RPMI8226 (cell line): ENCODE results near the gene RPAIN.

ENCODE experiments used
- DNase-seq: peaks from one replicate; pipeline ENCODE4 v3.0.0-alpha.2; 2015

Gene RPAIN

GRCh38 chr17:5419959-5420653 lies at the start of gene RPAIN:
TSS of gene RPAIN (plus strand) at chr17:5420182. CDS start at chr17:5420211, 29 bp downstream.
- DNase-seq, result peak; percentile 86

- DNase-seq, result no peak
These were observed 49.6 kb upstream of the RPAIN start for GRCh38 chr17:5370411-5370810.

- DNase-seq, result peak; percentile 30
These were observed 46.9 kb upstream of the RPAIN start for GRCh38 chr17:5373112-5373511.

GRCh38 chr17:5378566-5379207 lies 41.3 kb upstream of the RPAIN start:
- DNase-seq, result no peak

GRCh38 chr17:5379351-5380107 lies 40.5 kb upstream of the RPAIN start:
- no peak for DNase-seq

GRCh38 chr17:5380491-5381135 lies 39.4 kb upstream of the RPAIN start:
- no peak for DNase-seq

GRCh38 chr17:5381542-5381941 lies 38.4 kb upstream of the RPAIN start:
- no peak for DNase-seq

- DNase-seq, result no peak
These were observed 28.3 kb upstream of the RPAIN start for GRCh38 chr17:5391678-5392077.

- no peak for DNase-seq
These were observed 23.4 kb upstream of the RPAIN start for GRCh38 chr17:5396612-5397011.

- no peak for DNase-seq
These were observed 20.2 kb upstream of the RPAIN start for GRCh38 chr17:5399767-5400166.

GRCh38 chr17:5405400-5405799 lies 14.6 kb upstream of the RPAIN start:
- no peak for DNase-seq

- no peak for DNase-seq
These were observed 11.8 kb upstream of the RPAIN start for GRCh38 chr17:5408186-5408585.

- DNase-seq, result no peak
These were observed 9.2 kb upstream of the RPAIN start for GRCh38 chr17:5410594-5411272.

GRCh38 chr17:5413682-5414081 lies 6.3 kb upstream of the RPAIN start:
- DNase-seq, result no peak

GRCh38 chr17:5416901-5417300 lies 3.1 kb upstream of the RPAIN start:
- DNase-seq, result no peak

- peak; percentile 74 for DNase-seq
These were observed 1.1 kb upstream of the RPAIN start for GRCh38 chr17:5418858-5419355.

- peak; percentile 90 for DNase-seq
These were observed 525 bp upstream of the RPAIN start, which contains the start of gene NUP88 for GRCh38 chr17:5419356-5419958. TSS of gene NUP88 (minus strand) at chr17:5419662. CDS start at chr17:5419650, 12 bp downstream.

- no peak for DNase-seq
These were observed 2.5 kb downstream of the RPAIN start for GRCh38 chr17:5422505-5422904.

GRCh38 chr17:5424909-5425308 lies 4.9 kb downstream of the RPAIN start:
- no peak for DNase-seq

GRCh38 chr17:5425826-5426225 lies 5.8 kb downstream of the RPAIN start:
- no peak for DNase-seq

- DNase-seq, result no peak
These were observed 9.4 kb downstream of the RPAIN start for GRCh38 chr17:5429191-5429887.
